Superior temporal gyrus (tissue), 1 donor: ENCODE results near the gene EFNA4.

ENCODE experiments used
- DNase-seq: peaks from one replicate; pipeline ENCODE4 v3.0.0-alpha.2; 2016; ENCODE audit errors: extremely low spot score

The EFNA4 gene

DNA sequence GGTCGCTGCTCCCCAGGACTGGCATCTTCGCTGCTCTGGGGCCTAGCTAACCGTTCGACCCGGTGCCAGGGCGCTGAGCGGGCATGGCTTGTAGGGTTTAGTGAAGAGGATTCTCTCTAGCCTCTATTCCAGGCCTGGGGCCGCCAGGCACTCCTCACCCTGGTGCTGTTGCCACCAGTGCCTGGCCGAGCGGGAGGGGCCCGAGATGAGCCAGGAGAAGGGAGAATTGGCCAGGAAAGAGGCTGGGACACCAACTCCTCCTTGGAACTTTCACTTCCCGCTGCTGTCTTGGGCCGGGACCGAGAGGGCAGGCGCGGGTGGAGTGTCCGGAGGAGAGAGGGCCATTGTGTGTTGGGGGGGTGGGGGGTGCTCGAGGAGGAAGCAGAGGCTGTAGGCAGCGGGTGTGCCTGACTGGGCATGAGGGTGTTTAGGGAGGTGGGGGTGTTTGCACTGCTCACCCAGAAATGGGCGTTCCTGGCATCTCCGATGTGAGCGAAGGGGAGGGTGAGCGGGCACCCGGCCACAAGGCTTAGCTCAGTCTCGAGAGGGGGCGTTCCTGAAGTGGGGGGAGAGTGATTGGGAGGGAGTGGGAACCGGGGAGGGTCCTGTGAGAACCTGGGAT is 11.7 kb upstream of the EFNA4 start:
- DNase-seq: peak; percentile 37

DNA sequence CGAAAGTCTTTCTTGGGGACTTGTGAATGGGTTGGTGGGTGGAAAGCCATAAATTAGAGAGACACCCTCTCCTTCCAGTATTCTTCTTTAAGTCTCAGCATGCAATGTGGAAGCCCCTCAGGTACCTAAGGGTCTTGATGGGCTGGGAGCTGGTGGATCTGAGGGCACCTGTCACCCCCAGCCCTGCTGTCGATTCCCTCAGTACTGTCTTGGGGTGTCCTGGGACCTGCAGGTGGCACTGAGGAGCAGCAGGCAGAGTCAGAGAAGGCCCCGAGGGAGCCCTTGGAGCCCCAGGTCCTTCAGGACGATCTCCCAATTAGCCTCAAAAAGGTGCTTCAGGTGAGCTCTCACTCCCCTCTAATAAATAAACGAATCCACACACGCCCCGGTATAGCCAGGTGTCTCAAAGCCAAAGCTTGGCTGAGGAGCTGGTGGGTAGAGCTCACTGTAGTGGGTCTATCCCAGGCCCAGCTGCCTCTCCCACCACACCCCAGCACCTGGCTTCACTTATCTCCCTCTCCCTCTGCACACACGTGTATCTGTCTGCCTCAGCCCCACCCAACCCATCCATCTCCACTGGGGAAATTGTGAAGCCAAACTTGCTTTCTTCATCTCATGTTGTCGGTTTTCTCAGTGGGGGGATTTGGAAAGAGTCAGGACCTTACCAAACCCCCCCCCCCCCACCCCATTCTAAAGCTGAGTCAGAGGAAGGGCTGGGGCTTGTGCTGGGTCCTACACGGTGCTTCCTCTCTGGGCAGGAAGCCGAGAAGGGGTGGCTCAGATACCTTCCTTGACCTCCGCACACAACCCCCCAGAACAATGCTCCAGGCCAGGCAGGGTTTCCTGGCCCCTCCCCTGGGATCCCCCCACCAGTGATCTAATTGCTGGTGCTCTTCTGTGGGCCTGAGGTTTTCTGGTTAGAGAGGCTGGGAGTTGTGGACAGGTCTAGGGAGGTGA is 10.8 kb upstream of the EFNA4 start:
- DNase-seq: no peak

DNA sequence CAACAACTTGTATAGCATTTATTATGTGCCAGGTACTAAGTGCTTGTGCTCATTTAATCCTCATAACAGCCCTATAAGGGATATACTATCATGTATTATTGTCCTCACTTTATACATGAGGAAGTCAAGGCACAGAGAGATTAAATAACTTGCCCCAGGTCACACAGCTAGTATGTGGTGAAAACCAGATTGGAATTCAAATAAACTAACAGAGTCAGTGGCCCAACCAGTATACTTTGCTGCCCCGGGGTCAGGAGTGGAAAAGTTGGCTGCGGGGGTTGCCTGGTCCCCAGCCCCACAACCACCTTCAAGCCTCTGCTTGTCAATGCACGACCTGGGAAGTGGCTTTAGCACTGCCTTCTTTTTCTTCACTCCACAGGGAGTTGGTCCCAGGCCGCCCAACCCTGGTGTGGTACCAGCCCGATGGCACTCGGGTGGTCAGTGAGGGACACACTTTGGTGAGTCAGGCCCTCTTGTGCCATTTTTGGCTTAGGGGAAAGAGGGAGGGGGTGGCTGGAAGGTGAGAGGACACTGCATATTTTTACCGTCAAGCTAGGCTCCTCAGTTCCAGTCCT is 9.9 kb upstream of the EFNA4 start:
- DNase-seq: no peak

DNA sequence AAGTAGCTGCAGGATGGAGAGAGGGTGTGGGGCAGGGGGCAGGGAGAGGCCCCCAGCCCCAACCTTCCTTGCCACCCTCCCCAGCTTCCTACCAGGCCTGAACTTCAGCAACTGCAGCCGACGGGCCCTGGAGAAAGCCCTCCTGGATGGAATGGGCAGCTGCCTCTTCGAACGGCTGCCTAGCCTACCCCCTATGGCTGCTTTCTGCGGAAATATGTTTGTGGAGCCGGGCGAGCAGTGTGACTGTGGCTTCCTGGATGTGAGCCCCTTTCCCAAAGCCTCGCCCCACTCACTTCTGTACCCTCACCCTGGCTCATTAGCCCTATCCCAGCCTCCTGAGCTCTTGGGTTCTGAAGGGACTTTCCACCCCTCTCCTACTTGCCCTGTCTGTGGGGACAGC is 6.4 kb upstream of the EFNA4 start:
- DNase-seq: no peak

DNA sequence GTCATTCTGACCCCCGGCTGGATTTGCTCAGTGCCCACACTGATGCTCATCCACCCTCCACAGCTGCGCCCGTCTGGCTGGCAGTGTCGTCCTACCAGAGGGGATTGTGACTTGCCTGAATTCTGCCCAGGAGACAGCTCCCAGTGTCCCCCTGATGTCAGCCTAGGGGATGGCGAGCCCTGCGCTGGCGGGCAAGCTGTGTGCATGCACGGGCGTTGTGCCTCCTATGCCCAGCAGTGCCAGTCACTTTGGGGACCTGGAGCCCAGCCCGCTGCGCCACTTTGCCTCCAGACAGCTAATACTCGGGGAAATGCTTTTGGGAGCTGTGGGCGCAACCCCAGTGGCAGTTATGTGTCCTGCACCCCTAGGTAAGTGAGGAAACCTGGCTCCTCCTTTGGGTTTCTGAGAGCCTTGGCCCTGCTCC is 5.7 kb upstream of the EFNA4 start:
- no peak for DNase-seq

DNA sequence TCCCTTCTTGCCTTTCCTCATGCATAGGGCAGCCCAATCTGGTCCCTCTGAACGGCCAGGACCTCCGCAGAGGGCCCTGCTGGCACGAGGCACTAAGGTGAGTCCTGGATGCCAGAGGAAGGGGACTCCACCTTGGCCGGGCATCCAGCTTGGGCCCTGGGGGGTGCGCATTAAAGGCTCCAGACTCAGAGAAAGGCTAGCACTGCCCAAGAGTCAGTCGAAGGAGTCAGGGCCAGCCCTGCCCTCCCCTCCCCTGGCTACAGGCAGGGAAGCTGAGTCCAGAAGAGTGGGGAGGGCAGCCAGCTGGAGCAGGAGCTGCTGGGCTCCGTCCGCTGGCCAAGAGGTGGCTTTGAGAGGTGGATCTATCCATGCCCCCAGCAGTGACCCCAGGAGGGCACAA is 2.8 kb upstream of the EFNA4 start:
- no peak for DNase-seq

DNA sequence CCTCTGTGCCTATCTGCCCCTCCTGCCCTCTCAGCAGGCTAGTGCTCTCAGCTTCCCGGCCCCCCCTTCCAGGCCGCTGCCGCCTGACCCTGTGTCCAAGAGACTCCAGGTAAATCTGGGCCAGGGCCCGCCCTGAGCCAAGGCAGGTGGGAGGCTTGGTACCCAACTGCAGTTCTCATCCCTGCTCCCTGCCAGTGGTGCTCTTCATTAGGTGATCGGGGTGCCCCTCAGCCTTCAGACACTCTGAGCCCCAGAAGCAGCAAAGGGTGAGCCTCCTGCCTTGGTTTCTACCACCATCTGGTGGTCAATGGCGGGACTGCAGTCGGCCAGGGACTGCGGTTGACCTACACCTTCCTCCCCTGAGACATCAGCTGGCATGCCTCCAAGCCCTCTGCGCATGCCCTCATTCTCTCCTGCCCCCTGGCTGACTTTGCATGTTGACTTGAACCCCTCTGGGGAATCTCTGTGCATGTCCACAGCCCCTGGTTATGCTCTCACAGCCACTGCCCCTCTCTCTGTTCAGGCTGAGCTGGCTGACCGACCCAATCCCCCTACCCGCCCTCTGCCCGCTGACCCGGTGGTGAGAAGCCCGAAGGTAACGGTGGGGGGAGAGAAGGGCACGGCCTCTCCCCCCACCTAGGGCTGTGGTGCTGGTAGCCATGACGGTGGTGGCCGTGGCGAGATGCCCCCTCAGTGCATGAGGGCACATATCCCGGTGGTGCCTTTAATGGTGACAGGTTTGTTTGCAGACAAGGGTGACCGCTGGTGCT is 2.0 kb upstream of the EFNA4 start:
- peak; percentile 86 for DNase-seq

DNA sequence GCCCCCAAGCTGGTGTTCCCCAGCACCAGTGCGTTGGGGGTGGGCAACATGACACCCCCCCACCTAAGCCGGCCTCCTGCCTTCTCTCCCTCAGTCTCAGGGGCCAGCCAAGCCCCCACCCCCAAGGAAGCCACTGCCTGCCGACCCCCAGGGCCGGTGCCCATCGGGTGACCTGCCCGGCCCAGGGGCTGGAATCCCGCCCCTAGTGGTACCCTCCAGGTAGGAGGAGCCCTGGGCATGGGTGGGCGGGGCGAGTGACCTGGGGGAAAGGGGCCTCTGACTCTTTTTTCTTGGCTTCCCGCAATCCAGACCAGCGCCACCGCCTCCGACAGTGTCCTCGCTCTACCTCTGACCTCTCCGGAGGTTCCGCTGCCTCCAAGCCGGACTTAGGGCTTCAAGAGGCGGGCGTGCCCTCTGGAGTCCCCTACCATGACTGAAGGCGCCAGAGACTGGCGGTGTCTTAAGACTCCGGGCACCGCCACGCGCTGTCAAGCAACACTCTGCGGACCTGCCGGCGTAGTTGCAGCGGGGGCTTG is 1.3 kb upstream of the EFNA4 start:
- no peak for DNase-seq

DNA sequence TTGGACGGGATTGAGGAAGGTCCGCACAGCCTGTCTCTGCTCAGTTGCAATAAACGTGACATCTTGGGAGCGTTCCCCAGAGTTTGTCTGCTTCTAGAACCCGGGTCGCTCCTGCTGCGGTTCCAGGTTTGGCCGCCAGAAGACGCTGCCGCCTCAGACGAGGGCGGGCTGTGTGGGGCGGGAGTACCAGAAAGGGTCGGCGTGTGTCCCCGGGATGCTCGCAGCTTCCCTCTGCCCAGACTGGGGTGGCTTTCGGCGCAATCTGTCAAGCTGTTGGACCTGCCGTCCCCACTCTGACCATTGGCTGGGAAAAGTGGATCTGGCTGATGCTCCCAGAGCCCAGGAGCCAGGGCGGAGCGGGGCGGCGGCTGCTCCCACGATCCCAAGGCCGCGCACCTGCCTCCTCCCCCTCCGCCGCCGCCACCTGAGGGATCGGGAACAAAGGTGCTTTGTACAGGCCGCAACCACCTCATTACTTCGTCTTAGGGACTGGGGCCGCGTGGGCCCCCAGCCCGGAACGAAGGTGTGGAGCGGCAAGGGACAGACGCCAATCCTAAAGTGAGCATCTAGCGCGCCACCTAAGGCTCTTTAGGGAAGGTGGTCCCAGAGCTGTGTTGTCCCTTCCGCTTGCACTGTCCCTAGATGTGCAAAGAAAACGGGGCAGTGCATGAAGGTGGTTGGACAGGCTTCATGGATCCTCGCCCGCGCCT is 683 bp upstream of the EFNA4 start:
- no peak for DNase-seq

DNA sequence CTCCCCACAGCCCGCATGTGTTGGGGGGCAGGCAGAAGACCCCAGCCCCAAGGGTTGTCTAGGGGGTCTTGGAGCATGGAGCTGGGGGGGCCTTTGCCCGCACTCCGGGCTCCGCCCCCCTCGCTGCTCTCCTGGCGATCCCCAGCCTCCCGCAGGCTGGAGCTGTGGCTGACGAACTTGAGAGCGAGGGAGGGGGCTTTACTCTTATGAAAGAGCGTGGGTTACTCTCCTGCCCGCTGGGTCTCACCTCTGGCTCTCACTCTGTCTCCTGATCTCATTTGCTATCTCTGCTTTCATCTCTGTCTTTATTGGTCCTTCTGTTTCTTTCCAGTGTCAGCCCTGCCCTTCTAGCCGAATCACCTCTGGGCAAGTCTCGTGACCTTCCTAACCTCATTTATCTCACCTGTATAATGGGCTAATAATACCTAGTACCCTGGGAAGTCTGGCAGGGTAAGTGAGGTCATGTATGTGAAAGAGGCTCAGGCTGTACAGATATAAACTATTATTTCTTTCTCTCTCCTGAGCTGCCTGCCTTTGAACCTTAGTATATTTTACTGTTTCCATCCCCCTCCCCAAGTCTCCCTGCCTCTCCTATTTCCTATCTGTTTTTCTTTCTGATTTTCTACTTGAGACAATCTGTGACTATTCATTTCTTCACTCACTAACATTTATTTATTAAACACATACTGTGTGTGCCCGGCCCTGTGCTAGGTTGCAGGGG is 731 bp downstream of the EFNA4 start:
- DNase-seq: no peak

DNA sequence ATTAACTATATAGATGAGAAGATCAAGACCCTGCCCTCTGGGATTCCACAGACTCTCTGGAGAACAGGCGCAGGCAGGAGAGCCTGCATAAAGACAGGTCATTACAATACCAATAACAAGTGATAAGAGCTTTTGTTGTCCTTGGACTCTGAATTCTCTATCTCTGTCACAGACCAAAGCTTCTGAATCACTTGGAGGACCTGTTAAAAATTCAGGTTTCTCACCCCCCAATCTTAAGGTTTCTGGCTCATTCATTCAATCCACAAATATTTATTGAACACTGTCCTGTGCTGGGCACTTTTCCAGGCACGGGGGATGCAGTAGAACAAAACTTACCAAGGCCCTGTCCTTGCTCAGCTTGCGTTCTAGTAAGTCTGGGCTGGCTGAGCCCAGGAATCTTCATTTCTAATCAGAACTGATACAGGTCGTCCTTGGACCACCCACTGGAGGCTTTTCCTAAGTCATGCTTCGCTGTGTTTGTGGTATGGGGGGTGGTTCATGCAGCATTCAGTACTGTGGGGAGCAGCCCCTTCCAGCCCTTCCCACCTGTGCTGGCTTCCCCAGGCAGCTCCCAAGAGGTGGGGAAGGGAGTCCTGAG is 1.4 kb downstream of the EFNA4 start:
- DNase-seq: no peak

DNA sequence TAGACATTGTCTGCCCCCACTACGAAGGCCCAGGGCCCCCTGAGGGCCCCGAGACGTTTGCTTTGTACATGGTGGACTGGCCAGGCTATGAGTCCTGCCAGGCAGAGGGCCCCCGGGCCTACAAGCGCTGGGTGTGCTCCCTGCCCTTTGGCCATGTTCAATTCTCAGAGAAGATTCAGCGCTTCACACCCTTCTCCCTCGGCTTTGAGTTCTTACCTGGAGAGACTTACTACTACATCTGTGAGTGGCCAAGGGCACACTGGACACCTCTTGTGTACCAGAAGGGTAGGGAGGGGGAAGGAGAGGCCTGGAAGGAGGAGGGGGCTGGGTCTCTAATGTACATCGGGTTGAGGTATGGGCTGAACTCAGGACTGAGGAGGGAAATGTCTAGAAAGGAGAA is 3.2 kb downstream of the EFNA4 start:
- DNase-seq: no peak

DNA sequence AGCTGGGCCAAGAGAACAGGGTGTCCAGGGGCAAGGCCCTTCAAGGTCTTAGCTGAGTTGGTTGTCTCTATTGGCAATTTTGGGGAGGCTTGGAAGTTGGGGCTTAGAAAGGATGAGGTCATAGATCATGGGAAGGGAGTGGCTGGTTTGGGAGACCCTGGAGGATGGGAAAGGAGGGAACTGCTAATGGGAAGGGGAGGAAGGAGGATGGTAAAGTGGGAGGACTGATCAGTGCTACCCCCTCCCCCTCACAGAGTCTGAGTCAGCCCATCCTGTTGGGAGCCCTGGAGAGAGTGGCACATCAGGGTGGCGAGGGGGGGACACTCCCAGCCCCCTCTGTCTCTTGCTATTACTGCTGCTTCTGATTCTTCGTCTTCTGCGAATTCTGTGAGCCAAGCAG is 5.1 kb downstream of the EFNA4 start:
- no peak for DNase-seq

DNA sequence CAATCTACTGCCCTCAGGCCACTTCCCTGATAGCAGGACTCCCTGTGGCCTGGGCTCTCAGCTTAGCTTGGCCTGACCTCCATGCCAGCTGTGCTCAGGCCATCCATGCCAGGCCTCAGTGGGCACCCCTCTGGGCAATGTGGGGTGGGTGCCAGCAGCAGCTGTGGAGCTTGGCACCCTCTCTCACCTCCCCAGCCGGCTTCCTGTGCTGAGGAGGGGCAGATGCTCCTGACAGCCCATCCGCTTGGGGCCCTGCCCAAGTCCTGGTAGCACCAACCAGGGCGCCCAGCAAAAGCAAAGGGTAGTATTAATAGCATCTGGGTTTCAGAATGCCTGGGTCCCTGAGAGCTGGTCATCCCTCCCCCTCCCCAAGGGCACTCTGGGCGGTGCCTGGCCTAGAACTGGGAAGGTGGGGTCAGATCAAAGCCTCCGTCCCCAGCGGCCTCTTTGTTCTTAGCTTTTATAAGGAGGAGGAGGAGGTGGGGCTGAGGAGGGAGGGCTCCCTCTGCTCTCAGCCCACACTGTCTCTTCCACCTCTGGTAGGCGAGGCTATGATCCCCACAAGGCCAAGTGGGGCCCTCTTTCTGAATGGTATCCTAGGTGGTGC is 6.1 kb downstream of the EFNA4 start:
- no peak for DNase-seq

DNA sequence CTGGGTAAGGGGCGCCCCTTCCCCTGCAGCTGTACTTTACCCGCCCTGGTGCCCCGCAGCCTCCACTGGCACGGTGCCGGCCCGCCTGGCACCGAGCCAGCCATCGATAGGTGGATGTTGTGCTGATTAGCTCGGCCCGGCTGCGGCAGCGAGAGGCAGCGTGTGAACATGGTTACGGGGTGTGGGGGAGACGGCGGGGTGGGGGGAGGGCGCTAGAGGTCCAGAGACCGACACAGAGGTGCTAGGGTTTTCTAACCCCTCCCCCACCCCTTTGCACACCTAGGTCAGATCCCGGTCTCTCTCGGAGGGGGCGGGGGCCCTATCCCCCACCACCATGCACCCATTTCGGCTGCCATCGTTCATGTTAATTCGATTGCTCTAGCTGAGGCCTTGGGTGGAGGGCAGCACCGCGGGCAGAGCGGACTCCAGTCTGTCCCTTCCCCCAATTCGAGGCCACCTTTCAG is 6.7 kb downstream of the EFNA4 start:
- DNase-seq: no peak

DNA sequence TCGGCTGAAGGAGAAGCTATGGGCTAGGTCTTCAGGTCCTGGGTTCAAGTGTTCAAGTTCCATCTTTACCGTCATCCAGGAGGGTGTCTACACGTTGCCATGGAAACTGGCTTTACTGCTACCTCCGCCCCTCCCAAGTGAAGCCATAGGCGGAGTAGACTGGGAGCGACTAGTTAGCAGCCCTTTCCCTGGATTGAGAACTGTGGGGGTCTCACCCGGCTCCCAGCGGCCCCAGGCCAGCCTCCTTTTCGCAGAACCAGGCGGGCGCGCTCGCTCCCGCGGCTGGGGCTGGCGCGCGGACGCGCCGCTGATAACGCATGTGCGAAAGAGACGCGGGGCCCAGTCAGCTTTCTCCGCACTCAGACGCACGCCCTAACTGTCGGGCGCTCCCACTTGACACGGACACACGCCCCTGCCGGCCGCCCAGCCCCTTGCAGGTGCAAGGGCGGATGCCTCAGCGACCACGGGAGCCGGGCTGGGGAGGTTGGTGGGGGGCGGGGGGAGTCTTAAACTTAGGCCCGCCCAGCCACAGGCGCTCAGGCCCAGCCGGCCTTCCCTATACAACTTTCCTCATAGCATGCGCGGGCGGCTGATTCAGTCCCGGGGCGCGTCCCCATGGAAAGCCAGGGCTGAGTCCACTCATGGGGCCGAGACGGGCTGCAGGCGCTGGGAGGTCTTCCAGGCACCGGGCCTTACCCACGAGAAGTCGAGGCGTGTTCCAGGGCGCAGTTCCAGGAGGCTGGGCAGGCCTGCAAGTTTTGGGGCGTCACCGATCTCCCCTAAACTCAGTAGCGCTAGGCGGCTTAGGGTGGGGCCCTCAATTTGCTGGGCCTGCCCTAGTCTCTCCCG is 7.4 kb downstream of the EFNA4 start:
- peak; percentile 67 for DNase-seq

DNA sequence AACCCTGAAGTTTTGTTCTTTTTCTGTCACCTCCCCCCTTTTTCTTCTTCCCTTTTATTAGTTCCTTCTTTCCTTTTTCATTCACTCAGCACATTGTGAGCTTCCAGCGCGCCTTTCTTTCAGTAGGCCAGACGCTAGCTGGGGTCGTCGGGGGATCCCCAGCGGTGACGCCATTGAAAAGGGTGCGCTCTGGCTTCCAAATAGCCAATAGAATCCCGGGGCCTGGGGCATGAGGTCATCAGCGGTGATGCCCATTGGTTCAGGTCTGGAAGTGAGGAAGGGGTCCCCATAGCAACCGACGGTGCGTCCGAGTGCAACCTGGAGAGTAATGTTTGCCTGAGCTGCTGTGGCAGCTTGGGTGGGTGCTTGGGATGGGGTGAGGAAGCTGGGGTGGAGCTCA is 8.2 kb downstream of the EFNA4 start:
- no peak for DNase-seq

DNA sequence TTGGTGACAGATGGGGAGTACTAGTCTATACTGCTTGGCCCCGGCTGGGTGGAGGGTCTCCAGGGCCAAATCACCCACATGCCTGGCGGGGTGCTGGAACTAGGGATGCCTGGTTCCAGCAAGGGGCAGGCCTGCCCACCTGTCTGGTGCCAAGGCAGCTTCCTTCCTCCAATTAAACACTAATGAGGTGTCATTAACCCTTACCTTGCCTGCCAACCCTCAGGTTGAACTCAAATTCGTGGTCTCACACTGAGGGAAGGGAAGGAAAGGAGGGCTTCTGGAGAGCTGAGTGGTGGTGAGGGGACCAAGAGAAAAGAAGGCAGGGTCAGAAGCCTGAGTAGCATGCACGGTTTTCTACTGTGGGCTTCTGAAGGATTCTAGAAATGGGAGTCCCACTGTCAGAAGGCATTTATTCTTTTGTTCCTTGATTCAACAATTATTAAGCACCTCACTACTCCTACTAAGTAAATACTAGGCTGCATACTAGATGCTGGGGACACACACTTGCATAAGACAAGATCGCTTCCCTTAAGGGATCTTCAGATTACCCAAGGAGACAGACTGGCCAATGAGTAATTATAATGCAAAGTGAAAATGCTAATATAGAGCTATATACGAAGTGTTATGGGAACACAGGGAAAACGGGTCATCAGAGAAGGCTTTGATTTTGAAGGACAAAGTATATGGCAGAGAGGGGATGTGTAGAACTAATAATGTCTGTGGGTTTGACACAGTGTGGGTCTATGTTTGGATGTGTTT is 9.2 kb downstream of the EFNA4 start:
- no peak for DNase-seq
